ENCODE measurements around the gene TRAPPC5. TPM values are rescaled to one million over a fixed set of nuclear protein-coding genes. Genes with fewer than 3 reads are reported as not detected.

Gene TRAPPC5
- total RNA-seq, 1 donor from 2014 or later, result 139 TPM

DNA sequence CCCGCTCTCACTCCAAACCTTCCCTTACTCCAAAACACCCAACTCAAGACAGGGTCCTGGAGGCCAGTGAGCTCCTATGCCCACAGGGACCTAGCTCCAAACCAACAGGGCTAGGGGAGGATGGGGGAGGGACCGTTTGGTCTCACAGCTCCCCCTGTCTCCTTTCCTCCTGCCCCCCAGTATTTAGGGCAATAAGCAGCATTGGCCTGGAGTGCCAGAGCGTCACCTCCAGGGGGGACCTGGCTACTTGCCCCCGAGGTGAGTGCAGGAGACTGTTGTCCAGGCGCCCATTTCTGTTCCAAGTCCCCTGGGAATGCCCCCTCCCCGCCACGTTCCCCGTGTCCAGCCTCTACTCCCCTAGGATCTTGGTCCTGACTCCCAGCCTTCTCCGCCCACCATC lies 11.0 kb upstream of the TRAPPC5 start:
- DNase-seq (ENCODE audit: missing footprints), result no peak
- intact Hi-C loops (cut with DNase I), result no loop called here
- ATAC-seq, result no peak

DNA sequence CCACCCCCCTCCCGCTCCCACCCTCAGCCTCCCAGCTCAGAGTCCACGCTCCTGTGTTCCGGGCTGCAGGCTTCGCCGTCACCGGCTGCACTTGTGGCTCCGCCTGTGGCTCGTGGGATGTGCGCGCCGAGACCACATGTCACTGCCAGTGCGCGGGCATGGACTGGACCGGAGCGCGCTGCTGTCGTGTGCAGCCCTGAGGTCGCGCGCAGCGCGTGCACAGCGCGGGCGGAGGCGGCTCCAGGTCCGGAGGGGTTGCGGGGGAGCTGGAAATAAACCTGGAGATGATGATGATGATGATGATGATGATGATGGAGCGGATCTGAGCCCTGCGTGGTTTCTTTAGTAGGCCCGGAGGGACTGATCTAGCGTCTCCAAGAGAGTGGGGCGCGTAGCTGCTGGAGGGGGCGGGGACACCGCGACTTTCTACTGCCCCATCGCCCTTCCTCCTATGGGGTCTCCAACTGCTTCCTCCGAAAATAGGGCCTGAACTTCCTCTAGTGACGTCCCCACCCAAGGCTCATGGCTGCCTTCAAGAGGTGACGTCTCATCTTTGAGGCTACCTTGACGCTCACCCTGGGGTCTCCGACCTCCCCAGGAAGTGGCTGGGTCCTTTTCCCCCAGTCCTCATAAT lies 10.4 kb upstream of the TRAPPC5 start:
- ATAC-seq (no peak), DNase-seq (ENCODE audit: missing footprints) (peak; percentile 78)
- intact Hi-C loops (cut with DNase I), result no loop called here

DNA sequence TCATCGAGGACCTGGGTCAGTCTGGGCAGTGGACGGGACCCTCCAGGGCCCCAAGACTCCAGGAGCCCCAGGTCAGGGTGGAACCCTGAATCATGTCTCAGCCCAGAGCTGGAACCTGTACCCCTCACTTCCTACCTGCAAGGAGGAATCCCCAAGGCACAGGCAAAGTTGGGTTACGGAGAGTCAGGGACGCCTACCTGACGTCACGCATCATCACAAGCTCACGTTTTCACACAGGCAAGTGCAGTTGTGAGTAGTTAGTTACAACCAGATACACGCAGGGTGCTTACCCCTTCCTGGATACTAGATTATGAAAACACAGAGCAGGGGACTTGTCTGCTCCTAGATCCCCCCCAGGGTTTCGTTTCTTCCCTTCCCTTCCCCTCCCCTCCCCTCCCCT lies 9.8 kb upstream of the TRAPPC5 start:
- ATAC-seq (no peak), DNase-seq (ENCODE audit: missing footprints) (no peak)
- intact Hi-C loops (cut with DNase I), result no loop called here

DNA sequence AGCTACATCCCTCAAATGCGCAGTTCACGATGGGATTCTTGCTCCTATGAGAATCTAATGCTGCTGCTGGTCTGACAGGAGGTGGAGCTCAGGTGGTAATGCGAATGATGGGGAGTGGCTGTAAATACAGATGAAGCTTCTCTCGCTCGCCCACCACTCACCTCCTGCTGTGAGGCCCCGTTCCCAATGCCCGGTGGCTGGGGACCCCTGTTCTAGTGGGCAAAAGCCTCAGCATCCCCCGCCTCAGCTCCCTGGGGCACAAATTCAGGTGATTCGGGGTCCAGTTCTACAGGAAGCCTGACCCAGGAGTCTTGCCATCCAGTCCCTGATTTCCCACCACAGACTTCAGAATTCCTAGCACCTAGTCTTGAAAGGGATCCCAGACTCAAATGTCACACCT lies 8.1 kb upstream of the TRAPPC5 start:
- intact Hi-C loops (cut with DNase I), result no loop called here
- ATAC-seq, result no peak

DNA sequence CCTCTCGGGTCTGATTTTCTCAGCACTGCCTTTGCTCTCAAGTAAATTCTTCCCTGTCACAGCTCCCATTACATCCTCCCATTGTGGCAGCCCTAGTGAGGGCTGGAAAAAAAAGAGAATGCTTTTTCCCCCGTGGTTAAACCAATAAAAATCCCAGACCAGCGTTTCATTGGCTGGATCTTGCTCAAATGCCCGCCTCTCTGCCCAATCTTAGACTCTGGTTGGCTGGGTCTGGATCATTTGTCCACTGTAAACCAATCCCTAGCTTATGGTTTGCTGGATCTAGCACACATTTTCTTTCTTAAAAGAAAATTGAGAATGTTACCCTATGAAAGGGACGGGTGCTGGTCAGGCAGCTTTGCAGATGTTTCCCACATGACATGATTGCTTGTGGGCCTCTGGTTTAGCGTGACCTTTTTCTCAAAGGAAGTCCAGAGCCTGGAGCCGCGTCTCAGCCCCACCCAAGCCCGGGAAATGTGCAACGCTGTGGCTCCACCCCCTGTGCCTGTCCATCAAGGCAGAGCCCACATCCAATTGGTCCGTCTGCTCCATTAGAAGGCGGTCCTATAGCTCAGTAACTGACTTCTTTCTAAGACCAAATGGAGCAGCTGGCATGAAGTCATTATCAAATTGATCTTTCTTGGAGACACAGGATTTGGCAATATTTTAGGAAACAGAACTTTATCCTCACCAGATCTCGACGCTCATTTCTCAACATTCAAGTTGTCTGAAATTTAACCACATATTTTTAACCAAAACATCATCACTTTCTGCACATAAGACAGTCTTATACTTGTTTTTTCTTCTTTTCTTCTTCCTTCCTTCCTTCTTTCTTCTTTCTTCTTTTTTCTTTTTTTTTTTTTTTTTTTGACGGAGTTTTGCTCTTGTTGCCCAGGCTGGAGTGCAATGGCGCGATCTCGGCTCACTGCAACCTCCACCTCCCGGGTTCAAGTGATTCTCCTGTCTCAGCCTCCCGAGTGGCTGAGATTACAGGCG lies 6.3 kb upstream of the TRAPPC5 start:
- peak; percentile 89 for DNase-seq (ENCODE audit: missing footprints)
- ATAC-seq, result peak; percentile 77
- intact Hi-C loops (cut with DNase I), result no loop called here

More for the DNA sequence above, 8.1 kb upstream of the TRAPPC5 start:
- no peak for DNase-seq (ENCODE audit: missing footprints)

DNA sequence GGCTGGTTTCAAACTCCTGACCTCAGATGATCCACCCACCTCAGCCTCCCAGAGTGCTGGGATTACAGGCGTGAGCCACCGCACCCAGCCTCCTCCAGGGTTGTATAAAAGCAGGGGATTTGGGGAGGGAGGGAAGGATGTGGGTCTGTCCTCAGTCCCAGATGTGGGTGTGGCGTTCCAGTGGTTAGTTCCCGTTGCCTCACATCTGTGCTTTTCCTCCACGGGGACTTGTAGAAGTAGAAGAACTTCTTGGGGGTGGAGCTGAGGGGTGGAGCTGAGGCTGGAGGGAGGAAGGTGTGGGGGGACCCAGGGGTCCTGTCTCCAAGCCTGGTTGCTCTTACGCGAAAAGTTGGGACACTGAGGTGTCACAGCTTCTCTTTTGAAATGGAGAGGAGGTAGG lies 4.3 kb upstream of the TRAPPC5 start:
- DNase-seq (ENCODE audit: missing footprints) (no peak), ATAC-seq (no peak)
- intact Hi-C loops (cut with DNase I), result no loop called here

DNA sequence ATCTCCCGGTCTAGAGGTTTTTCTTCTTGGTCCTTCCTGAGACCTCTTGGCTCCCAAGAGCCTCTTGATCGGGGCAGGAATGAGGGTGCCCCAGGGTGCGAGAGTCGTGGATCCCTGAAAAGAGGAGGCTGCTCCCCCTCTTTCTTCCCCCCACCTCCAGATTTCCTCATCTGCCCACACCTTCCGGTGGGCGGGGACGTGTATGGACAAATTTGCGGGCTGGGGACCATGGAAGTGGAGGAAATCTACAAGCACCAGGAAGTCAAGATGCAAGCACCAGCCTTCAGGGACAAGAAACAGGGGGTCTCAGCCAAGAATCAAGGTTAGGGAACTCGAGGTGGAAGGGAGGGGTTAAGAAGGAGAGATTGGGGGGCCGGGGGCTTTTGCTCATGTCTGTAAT lies 3.8 kb upstream of the TRAPPC5 start, which contains the start of gene MCEMP1:
MCEMP1 (plus strand) TSS at position 237 of the 400 bp plus-strand sequence; CDS start at position 268, 31 bp downstream.
- intact Hi-C loops (cut with DNase I), result no loop called here
- ATAC-seq (no peak), DNase-seq (ENCODE audit: missing footprints) (peak; percentile 76)

DNA sequence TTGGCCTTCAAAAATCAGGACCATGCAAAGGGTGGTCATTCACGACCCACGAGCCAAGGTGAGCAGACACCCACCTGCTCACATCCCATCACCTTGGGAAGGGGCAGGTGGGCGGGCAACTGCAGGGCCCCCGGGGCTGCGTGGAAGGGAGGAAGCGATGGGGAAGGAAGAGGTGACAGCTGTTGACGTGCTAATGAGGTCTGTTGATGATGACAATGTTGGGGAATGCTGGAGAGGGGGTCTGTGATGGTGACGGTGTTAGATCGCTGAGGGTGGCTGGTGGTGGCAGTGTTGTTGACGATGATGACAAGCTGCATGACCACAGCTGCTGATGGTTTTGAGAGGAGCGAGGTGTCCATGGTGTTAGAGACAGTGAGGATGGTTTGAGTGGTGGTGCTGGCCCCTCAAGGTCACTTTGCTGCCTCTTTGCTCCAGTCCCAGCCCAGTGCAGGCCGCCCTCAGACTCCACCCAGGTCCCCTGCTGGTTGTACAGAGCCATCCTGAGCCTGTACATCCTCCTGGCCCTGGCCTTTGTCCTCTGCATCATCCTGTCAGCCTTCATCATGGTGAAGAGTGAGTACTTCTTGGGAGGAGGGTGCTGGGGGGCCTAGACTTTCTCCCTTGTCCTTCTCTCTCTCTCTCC lies 2.8 kb upstream of the TRAPPC5 start:
- intact Hi-C loops (cut with DNase I), result no loop called here
- ATAC-seq (no peak), DNase-seq (ENCODE audit: missing footprints) (no peak)

DNA sequence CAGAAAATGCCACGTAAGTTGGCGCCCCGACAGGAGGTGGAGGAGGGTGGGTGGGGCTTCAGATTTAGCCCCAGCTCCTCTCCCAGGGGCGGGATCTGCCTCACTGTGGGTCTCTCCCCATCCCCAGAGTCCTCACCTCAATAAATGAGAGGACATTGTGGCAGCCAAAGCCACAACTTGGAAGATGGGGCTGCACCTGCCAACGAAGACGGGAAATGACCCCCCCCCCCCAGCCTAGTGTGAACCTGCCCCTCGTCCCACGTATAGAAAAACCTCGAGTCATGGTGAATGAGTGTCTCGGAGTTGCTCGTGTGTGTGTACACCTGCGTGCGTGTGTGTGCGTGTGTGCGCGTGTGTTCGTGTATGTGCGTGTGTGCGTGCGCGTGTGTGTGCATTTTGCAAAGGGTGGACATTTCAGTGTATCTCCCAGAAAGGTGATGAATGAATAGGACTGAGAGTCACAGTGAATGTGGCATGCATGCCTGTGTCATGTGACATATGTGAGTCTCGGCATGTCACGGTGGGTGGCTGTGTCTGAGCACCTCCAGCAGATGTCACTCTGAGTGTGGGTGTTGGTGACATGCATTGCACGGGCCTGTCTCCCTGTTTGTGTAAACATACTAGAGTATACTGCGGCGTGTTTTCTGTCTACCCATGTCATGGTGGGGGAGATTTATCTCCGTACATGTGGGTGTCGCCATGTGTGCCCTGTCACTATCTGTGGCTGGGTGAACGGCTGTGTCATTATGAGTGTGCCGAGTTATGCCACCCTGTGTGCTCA lies 1.5 kb upstream of the TRAPPC5 start:
- peak; percentile 79 for DNase-seq (ENCODE audit: missing footprints)
- intact Hi-C loops (cut with DNase I), result no loop called here
- no peak for ATAC-seq

DNA sequence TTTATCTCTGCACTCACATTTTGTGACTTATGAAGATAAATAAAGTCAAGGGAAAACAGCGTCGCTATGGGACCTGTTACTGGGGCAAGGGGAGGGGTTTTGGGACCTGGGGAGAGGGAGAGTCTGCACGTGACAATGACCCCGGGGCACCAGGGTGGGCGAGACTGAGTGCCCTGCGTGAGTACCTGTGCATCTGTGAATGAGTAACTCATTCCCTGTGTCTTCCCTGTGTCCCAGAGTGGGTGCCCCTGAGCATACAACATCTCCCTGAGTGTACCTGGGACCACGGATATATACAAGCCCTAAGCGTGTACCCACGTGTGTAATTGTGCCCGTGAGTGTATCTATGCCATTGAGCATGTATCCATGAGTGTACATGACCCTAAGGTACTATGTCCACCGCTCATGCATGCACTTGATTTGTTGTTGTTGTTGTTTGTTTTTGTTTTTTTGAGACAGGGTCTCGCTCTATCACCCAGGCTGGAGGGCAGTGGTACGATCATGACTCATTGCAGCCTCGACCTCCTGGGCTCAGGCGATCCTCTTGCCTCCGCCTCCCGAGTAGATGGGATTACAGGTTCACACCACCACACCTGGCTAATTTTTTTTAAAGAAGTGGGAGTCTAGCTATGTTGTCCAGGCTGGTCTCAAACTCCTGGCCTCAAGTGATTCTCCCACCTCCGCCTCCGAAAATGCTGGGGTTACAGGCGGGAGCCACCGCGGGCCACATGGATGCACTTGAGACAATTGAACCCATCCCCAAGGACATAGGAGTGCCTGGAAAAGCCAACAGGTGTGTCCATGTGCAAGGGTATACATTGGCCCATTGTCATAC lies 645 bp upstream of the TRAPPC5 start:
- DNase-seq (ENCODE audit: missing footprints), result no peak
- ATAC-seq, result no peak
- intact Hi-C loops (cut with DNase I), result loop anchor here (1.0 to 2.0 kb wide), 3 partner anchors 27 to 325 kb away; no protein-coding TSS in a partner anchor

DNA sequence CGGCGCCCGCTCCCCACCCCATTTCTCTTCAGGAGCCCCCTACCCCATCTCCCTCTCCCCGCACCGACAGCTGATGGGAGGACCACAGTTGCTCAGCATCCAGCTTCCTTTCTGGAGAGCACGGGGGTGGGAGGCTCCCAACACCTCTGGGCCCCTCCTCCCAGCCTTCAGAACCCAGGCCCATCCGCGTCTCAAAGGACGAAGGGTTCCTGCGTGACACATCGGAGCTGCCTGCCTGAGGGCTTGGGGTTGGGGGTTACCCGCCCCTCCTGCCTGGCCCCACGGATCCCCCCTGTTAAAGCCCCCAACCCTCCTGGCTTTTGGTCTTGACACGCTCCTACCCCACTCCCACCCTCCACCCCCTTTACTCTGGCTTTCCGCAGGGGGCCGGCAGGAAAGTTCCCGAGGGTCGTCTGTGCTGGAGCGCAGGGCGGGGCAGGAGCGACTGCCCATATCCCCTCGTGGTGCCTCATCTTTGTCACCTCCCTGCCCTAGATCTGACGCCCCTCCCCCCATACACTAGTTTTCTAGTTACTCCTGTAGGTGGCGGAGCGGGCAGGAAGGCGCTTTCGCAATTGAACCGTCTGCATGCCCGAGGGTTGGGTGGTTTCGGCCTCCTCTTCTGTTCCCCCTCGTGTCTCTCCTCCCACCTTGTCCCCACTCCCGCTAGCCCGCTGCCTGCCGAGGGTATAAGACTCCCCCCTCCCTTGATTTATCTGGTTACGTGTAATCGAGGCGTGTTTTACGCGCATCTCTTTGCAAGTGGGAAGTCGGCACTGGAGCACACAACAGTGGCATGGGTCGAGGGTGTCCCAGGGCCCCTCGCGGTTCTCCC lies 924 bp downstream of the TRAPPC5 start:
- DNase-seq (ENCODE audit: missing footprints) (peak; percentile 92), ATAC-seq (peak; percentile 74)
- intact Hi-C loops (cut with DNase I), result loop anchor here (2.0 kb wide), 2 partner anchors 113 to 327 kb away; no protein-coding TSS in a partner anchor

DNA sequence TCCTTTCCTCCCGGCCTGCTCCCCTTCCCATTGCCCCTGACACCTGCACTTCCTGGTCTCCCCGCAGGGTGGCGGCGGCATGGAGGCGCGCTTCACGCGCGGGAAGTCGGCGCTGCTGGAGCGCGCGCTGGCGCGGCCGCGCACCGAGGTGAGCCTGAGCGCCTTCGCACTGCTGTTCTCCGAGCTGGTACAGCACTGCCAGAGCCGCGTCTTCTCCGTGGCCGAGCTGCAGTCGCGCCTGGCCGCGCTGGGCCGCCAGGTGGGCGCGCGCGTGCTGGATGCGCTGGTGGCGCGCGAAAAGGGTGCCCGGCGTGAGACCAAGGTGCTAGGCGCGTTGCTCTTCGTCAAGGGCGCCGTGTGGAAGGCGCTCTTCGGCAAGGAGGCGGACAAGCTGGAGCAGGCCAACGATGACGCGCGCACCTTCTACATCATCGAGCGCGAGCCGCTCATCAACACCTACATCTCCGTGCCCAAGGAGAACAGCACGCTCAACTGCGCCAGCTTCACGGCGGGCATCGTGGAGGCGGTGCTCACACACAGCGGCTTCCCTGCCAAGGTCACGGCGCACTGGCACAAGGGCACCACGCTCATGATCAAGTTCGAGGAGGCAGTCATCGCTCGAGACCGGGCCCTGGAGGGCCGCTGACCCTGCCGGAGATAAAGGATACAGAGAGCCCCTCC lies 1.7 kb downstream of the TRAPPC5 start:
- DNase-seq (ENCODE audit: missing footprints) (no peak), ATAC-seq (no peak)
- intact Hi-C loops (cut with DNase I), result no loop called here

DNA sequence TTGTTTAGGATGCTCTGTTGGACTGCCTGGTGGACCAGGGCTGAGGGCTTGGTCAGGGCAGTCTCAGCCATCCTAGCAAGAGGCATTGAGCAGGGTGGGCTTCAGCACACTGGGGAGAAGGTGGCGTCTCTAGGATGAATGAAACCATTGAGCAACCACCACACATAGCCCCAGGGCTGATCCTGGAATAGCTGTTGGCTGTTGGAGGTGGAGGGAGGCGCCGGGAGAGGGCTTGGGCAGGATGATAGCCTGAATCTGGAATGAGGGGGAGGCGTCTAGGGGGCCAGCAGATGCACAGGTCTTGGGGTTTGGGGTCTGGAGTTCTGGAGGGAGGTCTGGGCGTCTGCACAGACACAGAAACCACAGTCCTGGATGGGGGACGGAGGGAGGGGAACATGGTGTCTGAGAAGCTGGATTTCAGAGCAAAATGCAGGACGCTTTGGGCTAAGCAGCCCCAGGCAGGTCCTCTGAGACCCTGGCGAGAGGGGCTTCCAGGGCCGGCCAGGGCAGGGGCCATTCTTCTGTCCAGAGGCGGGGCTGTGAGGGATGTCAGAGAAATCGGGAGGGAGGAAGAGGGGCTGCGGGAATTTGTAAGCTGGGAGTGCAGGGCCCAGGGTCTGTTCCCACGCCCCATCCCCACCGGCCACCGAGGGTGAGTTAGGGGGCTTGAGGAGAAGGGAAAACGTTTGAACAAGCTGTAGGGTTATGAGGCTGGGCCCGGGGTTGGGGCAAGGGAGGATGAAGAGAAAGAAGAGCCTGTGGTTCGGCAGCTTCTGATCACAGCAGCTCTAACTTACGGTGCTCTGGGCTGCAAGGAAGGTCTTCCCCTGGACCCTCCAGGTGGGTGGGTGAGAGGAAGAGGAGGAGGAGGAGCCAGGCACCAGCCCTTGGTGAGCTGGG lies 5.2 kb downstream of the TRAPPC5 start:
- intact Hi-C loops (cut with DNase I), result no loop called here
- DNase-seq (ENCODE audit: missing footprints) (no peak), ATAC-seq (no peak)

DNA sequence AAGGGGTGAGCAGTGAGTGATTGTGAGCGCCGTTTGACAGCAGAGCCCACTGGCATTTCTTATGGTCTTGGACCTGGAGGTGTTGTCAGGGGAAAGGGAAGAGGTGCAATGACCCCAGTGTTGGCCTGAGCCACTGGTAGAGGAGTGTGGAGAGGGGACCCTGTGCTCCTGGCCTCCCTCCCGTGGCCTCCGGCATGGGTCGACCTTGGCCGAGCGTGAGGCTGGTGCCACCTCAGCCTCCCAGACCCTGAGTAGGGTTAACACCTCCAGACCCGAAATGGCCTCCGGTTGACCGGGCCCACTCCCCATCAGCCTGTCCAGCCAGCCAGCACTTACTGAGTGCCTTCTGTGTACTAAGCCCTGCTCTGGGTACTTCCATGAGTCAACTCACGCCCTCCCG lies 6.5 kb downstream of the TRAPPC5 start:
- intact Hi-C loops (cut with DNase I), result no loop called here
- ATAC-seq, result no peak
- DNase-seq (ENCODE audit: missing footprints), result no peak

DNA sequence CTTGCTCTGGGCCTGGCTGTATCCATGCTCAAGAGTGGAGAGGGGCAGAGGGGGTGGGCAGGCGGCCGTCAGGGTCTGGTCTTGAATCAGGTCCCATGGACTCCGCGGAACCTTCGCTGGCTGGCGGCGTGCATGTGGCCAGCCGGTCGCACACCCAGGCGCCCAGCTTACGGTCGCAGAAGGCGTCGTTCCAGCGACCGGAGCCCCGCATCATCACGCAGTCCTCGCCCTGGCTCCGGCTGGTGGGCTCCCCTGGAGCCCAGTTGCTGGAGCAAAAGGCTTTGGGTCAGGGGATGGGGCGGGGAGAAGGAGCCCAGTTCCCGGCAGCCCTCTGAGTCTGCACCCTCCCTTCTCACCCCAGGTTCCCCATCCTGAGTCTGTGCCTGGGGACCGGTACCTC lies 8.5 kb downstream of the TRAPPC5 start:
- intact Hi-C loops (cut with DNase I), result no loop called here
- DNase-seq (ENCODE audit: missing footprints) (no peak), ATAC-seq (no peak)

All from Right ventricle myocardium inferior (tissue), 1 donor.